Gastrocnemius medialis (tissue), 4 donors: ENCODE data around the gene KMT2E.

Source experiments
- CTCF ChIP-seq, 5 experiments: fragments of 450-650 bp in 3 of 5; fragments of 200-600 bp in 2 of 5; sonication (generic) in 2 of 5; IDR thresholded peaks in 4 of 5; conservative IDR thresholded peaks in 1 of 5; 1 replicate in 4 of 5; 2 replicates in 1 of 5; pipeline ENCODE4 v1.5.1; 2016 to 2019; ENCODE audit warnings: antibody characterized with exemption in 5 of 5, mild to moderate bottlenecking in 3 of 5, moderate library complexity in 3 of 5
- POLR2A ChIP-seq, 2 donors: fragments of 450-650 bp; IDR thresholded peaks; one replicate each; pipeline ENCODE4 v1.6.1; 2017; ENCODE audit warnings: antibody characterized with exemption in 2 of 2, mild to moderate bottlenecking in 2 of 2, moderate library complexity in 2 of 2

DNA sequence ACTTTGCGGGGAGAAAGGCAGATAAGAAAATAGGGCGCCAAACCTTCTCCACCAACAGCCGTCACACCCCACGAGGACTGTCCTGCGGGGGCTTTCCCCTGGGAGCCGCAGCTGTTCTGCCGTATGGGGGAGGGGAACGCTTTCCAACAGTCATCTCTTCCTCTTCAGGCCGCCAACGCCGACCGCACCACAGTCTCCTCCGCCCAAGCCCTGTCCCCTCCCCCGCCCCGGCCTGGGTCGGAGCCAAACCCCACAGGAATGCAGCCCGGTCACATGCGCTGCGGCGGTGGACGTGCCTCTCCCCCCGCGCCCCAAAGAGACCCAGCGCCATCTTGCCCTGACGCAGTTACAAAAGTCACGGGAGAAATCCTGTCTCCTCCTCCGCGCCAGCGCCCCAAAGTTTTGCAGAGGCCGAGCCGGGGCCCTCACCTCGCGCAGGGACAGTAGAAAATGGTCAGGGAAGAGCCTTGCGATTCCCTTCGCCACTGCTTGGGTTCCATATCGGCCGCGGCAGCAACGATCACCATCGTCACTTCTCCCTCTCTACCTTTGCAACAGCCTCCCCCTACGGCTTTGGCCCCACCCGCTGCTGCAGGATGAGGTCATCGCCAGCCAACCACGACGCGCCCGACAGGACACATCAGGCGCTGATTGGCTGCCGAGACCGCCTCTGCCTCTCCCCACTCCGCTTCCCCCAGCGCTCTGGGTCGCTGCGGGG is 1.3 kb upstream of the KMT2E start:
- TF ChIP-seq CTCF (IDR thresholded peaks at IDR 0.05 in 4 of 5, conservative IDR thresholded peaks at IDR 0.05 in 1 of 5): no peak
- peak in 1 of 2 donors; percentile 63 for TF ChIP-seq POLR2A (IDR thresholded peaks at IDR 0.05)
